Iris pigment epithelial cell (primary cell): ENCODE results near the gene APOB.

Experiments
- DNase-seq: peaks from one replicate; pipeline ENCODE4 v3.0.0-alpha.2; 2011; ENCODE audit warnings: low read depth

APOB gene

DNA sequence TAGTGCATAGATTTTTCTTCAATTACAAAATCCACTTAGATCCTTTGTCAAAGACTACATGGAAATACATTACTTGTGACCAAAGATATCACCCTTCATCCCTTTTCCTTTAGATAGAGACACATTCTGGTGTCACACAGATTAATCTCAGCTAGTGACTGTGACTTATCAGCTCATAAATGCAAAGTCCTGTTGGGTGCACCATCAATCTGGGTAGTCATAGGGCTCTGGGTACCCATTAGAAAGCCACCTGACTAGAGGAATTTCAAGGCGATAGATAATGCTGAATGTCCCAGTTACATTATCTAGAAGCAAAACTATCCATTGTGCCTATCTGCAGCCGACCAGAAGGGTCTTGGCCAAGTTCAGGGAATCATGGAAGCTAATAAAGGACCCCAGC lies 2.6 kb upstream of the APOB start:
- DNase-seq, result no peak

GRCh38 chr2:21044694-21045371 lies 960 bp upstream of the APOB start:
- DNase-seq, result no peak

GRCh38 chr2:21042958-21043743 lies 722 bp downstream of the APOB start:
- DNase-seq, result peak; percentile 34

DNA sequence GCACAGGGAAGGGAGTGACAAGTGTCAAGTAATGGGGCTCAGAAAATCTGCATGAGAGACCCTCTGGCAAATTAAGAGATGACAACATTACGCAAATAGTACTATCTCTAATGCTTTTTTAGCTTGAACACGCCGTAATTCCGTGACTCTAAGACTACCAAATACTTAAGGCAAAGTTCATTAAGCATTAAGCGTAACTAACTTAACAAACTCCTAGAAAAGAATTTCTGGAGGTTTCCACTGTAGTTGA lies 1.2 kb downstream of the APOB start:
- no peak for DNase-seq

DNA sequence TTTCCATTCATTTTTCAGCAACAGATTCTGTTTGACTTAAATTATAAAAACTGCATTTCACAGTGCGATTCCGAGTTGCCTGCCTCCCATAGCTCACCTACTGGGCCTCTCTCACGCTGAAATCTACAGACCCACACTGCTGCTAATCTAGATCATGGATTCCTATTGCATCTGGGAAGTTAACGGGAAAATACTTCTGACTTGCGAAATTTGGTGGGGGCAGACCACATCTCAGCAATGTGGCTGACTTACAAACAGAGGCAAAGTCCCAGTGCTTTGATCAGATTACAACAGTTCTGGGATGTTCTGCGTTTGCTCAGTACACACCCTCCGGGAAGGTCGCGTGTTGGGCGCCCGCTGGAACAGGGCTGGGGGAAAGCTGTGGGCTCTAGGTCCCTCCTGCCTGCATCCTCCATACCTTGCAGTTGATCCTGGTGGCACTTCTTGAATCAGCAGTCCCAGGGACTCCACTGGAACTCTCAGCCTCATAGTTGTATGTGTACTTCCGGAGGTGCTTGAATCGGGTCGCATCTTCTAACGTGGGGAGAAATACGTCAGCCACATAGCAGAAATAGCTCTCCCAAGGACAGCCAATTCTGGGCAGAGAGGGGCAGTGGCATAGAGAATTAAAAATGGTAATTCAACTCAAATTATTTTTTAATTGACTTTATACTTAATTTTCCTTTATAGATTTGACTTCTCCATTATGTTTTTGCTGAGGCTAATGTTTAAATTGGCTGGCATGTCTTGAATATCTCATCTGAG lies 1.7 kb downstream of the APOB start:
- DNase-seq, result peak; percentile 28

- DNase-seq, result no peak
These were observed 2.4 kb downstream of the APOB start for GRCh38 chr2:21041462-21041861.

GRCh38 chr2:21040468-21041377 lies 3.1 kb downstream of the APOB start:
- no peak for DNase-seq

- no peak for DNase-seq
These were observed 3.9 kb downstream of the APOB start for GRCh38 chr2:21039979-21040467.

- no peak for DNase-seq
These were observed 4.8 kb downstream of the APOB start for GRCh38 chr2:21039080-21039556.

GRCh38 chr2:21038403-21039073 lies 5.3 kb downstream of the APOB start:
- peak; percentile 36 for DNase-seq

DNA sequence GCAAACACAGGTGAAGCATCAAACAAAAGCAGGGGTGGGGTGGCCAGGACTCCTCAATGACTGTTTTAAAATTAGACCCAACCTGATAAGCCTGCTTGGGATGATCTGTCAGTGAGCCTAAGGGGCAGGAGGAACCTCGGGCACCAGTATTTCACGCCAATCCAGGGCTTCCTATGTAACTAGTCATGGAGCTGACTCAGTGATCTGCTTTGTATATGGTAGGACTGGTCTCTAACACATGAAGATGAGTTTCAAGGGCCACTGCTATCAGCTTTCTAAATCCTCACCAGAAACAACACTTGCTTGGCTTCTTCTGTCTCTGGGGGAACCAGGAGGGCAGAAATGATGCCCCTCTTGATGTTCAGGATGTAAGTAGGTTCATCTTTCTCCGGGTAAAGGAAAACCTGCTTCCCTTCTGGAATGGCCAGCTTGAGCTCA lies 6.2 kb downstream of the APOB start:
- no peak for DNase-seq

GRCh38 chr2:21036708-21037670 lies 6.9 kb downstream of the APOB start:
- no peak for DNase-seq

- no peak for DNase-seq
These were observed 7.7 kb downstream of the APOB start for GRCh38 chr2:21035974-21036707.

- no peak for DNase-seq
These were observed 8.4 kb downstream of the APOB start for GRCh38 chr2:21035282-21035973.

- DNase-seq, result no peak
These were observed 8.9 kb downstream of the APOB start for GRCh38 chr2:21034972-21035279.

DNA sequence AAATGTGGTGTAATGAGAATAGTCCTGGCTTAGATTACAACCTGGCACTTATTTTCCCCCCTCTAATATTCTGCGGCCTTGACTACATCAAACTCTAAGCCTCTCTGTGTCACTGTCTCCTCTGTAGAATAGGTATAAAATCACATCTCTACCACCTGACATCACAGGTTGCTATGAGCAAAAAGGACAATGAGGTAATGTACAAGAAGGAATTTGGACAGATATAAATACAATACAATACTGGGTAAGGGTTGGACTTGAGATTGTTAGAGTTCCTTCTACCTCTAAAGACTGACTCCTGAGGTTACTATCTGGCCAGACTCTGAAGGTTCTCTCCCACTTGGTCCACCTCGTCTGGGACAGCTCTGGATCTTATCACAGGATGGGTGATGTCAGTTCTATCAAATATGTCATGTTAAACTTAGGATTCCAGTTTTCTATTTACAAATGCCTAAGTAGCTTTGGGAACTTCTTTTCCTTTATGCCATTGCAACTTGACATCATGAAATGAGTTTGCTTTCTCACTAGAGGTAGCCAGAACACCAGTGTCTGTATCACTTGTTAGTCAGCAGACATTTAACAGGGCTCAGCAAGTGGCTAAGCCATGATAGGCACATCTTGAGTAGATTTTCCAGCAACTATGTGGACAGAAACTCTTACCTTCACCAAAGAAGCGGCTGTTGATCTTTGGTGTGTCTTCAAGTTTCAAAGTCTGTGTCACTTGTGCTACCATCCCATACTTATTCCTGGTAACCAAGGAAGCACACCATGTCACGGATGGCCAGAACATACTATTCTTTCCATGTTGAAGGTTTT lies 9.5 kb downstream of the APOB start:
- DNase-seq, result no peak

DNA sequence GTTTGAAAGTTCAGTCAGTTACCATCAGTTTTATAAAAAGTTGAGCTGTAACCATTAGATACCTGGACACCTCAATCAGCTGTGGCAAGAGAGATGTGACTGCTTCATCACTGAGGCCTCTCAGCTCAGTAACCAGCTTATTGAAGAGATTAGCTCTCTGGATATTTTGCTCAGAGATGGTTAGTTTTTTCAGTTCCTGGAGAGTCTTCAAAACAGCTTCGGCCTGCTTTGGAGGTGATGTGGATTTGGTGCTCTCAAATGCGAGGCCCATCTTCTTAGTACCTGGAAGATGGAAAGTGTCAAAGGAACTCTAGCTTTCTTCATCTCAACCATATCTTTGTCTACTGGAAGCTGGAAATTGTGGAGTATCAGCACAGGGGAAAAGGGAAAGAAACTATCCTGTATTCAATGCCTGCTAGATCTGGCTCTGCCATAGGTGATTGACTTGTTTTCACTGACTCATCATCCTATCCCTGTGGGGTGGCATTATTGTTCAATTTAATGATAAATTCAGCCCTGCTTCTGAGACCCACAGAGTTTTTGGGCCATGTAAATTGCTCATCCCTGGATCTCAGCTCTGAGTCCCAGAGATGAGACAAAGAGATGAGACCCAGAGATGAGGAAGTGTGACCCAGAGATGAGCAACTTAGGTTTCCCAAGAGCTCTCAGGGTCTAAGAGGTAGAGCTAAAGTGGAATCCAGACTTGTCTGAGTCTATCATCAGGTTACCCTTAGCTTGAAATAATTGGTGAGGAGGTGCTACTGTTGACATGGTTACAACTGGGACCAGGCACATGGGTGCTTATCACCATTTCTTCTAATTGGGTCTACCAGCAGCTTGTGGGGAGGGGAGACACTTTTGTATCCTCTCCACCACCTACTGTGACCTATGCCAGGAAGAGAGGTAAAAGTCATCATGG lies 10.4 kb downstream of the APOB start:
- no peak for DNase-seq
